GM10847 (cell line): Measurements from ENCODE around the gene PIGM.

Experiments
- POLR2A ChIP-seq: IDR thresholded peaks from 2 replicates; pipeline ENCODE4 v1.6.1; 2011; ENCODE audit not compliant: insufficient read length; ENCODE audit errors: extremely low read depth

The PIGM gene

DNA sequence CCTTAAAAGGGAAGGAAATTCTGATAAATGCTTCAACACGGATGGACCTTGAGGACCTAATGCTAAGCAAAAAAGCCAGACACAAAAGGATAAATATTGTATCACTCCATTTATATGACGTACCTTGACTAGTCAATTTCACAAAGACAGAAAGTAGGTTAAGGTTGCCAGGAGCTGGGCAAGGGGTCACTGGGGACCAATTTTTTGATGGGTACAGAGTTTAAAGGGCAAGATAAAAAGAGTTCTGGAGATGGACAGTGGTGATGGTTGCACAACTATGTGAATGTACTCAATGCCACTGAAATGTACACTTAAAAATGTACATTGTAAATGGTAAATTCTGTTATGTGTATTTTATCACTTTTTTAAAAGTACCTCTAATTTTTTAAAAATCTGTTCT is 45.7 kb downstream of the PIGM start:
- TF ChIP-seq POLR2A = no peak

DNA sequence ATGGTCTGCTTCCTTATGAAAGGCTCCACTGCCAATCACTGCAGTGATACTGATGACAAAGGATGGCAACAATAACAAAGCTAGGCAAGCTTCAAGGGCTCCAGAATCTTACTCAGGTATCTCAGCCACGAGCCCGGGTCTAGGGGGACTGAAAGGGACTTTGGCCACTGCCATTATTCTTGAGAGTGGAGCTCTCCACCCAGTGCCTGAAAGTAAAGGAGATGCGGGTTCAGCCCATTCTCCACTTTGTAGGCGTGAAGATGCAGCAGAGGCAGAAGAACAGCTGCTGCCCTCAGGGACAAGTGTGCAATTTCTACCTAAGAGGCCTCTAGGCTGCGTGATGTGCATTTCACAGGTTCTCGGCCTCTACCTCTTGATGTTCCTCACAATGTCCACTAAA is 46.3 kb downstream of the PIGM start:
- TF ChIP-seq POLR2A = no peak

DNA sequence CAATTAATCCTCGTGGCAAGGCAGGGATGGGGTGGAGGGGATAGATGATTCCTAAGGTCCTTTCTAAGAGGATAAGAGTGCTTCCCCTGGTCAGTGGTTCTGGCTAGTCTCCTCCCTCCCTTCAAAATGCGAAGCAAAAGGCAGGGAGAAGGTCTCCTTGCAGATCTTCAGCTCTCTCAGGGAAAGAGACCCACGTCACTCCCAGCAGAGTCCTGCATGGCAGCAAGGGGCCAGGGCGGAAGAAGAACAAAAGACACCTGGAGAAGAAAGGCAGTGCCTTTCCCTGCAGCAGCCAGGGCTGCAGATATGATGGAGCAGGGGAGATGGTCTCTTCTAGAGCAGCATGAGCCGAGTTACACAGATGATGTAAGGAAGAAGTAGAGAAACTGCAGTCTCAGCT is 48.1 kb downstream of the PIGM start:
- no peak for TF ChIP-seq POLR2A

DNA sequence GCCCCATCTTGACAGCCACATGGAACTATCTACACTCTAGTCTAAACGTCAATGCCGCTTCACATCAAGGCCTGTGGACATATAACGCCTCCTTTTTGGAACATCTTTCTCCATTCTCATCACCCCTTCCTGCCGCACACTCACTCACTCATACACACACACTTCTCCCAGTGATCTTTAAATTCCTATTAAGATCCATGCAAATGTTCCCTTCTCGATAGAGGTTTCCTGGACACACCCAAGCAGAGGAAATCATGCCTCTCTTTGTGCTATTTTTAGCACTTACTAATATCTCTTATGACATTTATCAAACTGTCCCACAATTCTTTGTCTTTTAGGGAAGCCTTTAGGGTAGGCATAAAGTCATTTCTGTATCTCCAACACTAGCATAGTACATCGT is 49.5 kb downstream of the PIGM start:
- TF ChIP-seq POLR2A = no peak

DNA sequence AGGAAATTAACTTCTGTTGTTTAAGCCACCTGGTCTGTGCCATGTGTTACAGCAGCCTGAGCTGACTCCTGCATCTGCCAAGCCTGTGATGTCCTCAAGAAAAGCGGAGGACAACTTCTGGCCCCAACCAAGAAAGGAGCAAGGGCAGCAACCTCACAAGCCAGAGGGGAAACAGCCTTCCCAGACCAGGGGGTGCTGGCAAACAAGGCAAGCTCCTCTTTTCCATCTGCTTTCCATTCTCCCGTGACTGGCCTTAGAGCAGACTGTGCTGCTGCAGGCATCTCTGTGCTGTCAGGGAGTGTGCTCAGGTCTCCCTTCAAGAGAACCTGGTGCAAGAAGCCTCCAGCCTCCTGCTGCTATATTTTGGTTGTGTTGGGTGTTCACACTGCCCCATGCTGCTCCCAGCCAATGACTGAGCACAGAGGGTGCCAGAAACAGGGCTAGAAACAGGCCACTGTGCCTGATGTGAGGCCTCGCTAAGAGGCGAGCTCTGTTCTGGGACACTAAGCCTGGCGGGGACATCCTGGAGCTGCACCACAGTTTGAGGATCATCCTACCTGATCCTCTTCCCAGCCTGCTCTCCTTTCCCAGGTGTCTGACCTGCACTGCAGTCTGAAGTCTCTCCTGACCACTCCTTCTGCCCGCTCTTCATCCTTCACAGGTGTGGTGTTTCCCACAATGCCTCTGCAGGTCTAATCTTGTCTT is 50.3 kb downstream of the PIGM start:
- TF ChIP-seq POLR2A = no peak

DNA sequence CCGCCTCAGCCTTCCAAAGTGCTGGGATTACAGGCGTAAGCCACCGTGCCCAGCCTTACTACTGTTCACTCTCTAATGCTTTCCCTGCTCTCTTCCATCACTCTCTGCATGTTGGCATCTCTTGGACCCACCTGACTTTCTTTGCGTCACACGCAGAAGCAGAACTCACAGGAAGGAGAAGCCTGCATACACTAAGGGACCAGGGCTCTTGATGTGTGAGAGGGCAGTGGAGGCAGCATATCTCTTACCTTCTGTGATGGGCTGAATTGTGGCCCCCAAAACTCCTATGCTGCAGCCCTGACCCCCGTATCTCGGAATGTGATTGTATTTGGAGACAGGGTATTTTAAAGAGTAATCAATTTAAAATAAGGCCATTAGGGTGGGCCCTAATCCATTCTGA is 51.0 kb downstream of the PIGM start:
- no peak for TF ChIP-seq POLR2A

DNA sequence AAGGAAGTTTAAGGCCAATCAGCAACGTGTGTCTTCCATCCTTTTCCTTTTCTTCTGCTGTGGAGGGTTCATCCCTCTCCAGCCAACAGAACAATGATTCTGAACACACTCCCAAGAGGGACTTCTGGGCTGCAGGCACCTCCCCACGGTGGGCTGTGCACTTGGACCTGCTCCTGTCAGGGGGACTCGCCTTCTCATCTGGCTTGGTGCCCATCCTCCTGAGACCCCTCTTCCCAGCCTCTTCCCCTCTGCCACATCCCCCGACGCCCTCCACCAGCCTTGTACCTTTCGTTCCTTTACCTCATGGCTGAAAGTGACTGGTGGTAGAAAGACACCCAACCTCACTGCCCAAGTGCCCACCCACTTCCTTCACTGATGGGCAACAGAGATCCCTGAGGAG is 51.7 kb downstream of the PIGM start:
- TF ChIP-seq POLR2A = no peak

DNA sequence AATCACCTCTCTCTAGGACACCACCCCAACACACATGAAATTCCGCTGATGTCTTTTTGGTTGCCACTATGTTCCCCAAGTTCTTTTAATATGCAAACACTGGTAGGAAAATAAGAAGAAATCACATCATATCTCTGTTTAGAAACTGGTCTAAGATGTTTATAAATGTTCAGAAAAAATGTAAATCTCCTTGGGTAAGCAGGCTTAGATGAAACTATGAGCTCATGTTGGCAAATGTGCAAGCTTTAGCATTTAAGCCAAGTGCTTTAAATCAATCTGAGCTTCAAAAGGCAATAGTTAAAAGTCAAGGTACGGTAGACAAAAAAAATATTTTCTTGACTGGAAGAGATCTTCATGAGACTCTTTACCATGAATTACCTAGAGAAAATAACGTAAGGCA is 52.5 kb downstream of the PIGM start:
- no peak for TF ChIP-seq POLR2A

DNA sequence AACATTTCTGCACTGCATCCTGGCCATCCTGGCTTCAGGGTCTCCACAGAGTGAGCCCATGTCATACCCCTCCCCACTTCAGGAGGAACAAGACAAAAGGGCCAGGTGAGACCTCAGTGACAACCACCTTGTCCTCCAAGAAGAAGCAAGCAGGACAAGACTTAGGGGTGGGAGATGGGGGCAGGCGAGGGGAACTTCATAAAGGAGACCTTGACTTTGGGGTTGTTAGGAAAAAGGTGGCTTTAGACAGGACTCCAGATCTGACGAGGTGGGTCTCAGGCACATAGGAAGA is 53.7 kb downstream of the PIGM start:
- TF ChIP-seq POLR2A = no peak

DNA sequence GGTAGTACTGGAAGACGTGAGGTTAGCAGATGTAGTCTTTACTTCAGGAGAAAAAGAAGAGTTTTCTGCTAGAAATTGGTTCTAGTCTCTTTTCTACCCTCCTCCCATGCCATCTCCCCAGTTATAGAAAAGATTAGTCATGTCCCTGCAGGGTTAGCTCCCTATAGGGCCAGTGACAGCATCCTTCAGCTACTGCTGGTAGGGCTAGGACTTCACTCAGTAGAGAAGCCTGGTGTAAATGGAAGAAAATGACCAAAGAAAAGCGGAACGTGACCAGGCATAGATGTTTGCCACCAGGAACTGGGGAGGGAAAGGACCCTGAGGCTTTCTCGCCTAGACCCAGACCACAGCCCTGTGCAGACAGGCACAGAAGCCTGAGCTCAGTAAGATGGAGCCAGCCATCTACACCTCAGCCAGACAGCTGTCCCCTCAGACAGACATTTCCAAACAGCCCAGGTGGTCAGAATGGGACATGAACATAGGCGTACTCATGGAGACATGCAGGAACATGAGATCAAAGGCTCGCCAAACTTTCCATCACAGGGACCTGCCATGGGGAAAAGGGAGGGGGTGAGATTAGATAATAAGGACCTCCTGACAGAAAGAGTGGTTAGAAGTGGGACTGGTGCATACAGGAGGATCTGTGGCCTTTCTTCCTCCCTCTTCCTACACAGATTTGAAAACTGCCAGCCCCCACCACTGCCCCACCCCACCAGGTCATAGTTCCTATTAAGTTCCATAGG is 54.3 kb downstream of the PIGM start:
- no peak for TF ChIP-seq POLR2A
